HG02973 (cell line): ENCODE results near the gene PRR14.

Source experiments
- ATAC-seq: cut with Tn5 transposase; IDR thresholded peaks from one replicate; pipeline ENCODE4 v1.9.1; 2021; ENCODE audit warnings: moderate library complexity; ENCODE audit not compliant: unreplicated experiment

PRR14 gene

DNA sequence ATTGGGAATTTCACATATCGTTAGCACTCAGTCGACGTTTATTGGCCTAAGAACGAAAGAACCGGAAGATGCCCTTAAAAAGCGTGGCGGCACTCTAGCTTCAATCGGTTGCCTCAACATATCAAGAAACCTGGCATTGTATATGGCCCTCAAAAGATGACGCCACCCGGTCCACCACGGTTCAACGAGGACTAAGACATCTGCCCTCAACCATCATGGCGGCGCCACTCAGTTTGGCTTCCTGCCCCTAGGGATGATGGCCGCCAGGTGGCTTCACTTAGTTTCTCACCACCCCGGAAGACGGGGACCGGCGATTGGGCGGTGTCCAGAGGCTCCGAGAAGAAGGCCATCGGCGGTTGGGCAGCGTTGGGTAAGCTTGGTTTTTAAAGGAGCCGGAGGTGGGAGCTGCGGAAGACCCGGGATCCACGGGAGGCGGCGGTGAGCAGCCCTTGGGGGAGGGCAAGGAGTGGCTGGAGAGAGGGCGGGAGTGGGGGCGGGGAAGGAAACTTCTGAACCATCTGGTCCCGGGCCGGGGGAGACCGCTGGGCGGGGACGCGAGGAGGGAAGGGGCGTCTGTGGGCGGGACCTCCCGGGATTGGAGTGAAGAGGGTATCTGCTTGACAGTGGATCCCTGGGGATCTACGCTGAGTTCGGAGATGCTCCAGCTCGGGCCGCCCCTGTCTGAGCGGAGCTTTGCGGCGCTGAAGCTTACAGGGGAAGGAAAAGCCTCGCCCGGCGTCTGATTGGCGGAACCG, at the start of gene PRR14:
TSS of gene PRR14 (plus strand) at position 592 of the 755 bp plus-strand sequence. CDS start 686 bp downstream, outside the sequence.
- peak; percentile 55 for ATAC-seq

DNA sequence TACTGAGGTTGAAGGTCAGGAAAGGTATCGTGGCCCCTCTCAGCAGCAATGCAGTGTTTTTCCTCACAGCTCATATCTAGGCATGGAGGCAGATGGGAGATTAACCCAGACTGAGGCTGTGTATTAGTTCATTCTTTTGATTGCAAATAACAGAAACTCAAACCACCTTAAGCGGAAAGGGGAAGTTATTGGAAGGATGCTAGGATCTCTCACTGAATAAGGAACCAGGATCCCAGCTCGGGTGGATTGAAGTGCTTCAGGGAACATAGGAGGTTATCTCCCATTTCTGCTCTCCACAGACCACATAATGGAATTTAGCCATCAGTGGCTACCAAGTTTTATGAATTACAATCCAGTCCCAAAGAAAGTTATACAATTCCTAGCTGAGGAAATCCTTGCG, 48.8 kb upstream of the PRR14 start:
- no peak for ATAC-seq

DNA sequence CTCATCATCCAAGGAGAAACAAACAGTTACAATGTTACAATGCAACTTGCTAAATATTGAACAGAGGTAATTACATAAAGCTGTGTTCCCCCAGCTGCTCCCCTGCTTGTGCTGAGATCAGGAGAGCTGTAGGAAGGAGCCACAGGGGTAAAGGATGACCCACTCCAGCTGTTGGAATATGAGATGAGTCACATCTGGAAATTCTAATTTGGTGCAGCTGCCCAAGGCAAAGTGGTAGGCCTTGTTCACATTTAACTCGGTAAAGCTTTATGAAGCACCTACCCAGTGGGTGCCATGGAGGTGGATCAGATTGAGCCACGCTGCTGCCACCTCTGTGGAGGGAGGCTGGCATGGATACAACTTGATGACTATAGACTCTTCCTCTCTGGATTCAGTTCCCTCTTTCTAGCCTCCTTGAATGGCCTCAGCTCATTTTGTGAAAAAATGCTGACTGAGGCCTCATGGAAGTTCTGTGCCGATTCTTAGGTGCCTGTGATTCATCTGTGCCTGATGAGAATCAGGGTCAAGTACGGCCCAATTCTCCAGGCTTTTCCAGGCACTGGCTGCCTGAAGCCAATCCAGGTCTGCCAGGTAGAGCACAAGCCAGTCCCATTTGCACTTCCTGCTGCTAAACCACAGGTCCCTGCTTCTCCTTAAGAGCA, 48.0 kb upstream of the PRR14 start:
- ATAC-seq = no peak

DNA sequence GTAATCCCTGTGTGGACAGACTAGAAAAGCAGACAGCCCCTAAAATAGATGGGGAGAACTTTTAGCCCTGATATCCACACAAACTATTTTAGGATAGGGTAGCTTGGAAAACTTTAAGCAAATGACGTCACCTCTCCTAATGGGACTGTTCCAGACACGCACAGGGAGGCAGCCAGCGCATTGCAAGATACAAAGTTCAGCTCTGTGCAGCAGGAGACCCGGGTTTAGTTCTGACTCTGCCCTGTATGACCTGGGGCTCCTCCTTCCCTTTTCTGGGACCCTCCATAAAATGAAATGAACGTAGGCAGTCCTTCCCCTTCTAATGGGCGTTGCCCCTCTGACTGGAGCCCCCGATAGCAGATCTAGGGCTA, 46.8 kb upstream of the PRR14 start:
- no peak for ATAC-seq

DNA sequence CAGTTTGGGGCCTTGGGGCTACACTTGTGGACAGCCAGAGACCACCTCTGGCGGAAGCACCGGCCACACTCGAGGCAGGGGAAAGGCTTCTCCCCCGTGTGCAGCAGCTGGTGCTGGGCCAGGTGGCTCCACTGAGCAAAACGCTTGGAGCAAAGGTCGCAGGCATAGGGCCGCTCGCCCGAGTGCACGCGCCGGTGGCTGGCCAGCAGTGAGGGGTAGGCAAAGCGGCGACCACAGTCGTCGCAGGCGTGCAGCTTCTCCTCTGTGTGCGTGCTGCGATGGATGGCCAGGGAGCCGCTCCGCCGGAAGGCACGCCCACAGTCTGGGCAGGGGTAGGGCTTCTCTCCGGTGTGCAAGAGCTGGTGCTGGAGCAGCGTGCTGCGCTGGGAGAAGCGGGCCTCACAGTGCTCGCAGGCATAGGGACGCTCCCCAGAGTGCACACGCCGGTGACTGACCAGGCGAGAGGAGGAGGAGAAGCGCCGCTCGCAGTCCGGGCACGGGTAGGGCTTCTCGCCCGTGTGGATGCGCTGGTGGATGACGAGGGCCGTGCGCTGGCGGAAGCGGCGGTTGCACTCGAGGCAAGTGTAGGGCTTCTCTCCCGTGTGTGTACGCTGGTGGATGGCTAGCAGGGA, 46.3 kb upstream of the PRR14 start:
- no peak for ATAC-seq

DNA sequence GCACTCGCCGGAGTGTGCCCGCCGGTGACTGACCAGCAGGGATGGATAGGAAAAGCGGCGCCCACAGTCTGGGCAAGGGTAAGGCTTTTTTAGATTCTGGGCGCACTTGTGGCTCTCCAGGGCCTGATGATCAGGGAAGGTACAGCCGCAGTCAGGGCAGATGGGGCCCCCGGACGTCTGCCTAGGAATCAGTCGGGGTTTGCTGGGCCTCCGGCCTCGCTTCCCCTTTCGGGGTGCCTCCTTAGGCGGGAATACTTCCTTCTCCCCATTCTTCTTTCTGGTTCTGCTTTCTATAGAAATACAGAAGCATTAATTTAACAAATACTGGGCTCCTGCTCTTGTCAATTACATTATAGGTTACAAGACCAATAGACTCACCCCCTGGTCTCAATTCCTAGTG, 45.6 kb upstream of the PRR14 start:
- no peak for ATAC-seq

DNA sequence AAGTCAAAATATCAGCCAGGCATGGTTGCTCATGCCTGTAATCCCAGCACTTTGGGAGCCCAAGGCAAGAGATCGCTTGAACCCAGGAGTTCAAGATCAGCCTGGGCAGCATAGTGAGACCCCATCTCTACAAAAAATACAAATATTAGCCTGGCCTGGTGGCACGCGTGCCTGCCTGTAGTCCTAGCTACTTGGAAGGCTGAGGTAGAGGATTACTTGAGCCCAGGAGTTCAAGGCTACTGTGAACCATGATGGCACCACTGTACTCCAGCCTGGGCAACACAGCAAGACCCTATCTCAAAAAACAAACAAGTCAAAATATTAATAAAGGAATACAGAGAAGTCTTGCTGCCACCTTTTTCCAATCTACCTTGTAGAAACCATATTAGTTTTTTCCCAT, 44.8 kb upstream of the PRR14 start:
- ATAC-seq = no peak

DNA sequence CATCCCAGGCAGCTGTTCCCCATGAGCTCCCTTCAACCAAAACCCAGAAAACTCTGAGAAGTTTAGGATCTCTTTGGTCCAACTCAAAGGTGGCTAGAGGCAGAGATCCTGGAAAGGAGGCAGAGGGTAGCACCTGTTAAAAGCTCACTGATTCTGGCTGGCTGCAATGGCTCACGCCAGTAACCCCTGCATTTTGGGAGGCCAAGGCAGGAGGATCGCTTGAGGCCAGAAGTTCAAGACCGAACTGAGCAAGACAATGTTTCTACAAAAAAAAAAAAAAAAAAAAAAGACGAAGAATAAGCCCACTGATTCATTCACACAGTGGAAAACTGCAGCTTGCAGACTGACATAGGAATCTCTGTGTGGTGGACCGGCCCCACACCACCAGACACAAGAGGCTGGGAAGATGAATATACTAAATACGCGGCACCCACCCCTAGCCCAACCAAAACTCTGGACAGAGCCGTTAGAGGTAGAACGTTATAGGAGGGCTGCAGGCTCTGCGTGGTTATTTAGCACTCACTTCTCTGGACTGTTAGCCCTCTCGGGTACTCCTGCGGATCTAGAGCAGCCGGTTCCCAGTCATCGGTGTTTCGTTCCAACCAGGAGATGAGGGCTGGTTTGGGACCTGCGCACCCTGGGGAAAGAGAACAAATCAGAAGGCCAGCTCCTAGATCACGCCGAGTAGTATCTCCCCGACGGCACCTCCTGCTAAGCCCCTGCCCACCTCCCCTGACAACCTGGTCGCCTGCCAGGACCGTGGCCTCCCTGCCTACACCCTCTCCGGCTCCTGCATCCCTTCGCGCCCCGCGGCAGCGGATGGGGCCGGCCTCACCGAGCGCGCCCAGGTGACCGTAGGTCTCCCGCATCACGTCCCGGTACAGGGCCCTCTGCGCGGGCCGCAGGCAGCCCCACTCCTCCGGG, 41.5 kb upstream of the PRR14 start:
- ATAC-seq = peak; percentile 34

DNA sequence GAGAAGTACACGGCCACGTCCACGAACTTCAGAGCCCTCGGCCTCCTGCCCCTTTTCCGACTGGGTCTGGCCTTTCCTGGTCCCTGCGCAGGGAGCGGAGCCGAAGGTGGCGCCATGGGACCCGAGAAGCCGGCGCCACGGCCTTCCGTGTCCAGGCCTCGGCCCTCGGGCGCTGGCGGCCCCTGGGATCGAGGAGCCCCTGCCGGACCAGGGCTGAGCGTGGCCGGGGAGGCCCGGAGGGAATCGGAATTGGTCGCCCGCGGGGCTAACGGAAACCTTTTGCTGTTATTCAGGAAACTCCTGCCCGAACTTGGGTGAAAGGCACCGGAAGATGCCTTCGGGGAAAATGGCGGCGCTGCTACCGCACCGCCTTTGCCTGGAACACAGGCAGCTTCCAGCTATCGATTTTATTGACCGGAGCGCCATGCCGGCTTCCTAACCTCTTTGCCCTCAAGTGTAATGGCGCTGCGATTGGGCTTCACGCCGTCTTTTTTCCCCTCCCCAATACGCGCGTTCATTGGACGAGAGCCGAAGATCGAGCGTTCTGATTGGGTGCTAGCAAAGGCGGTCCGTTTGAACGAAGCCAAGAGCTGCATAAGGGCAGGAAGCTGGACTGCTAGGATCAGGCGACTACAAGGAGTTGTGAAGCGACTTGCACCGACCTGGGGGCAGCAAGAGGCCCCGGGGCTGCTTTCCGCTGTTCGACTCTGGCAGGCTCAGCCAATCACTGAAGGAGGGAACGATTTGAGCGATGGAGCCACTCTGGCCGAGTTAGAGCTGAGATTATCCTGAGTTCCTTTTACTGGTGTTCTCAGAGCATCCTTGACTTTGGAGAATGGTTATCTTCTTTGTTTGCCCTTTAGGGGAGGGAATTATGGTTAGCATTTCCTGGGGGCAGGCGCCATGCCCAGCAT, 40.6 kb upstream of the PRR14 start, which contains the start of gene ZNF689:
TSS of gene ZNF689 (minus strand) at position 464 of the 914 bp plus-strand sequence. CDS start at position 116, 348 bp downstream.
- ATAC-seq = peak; percentile 68

DNA sequence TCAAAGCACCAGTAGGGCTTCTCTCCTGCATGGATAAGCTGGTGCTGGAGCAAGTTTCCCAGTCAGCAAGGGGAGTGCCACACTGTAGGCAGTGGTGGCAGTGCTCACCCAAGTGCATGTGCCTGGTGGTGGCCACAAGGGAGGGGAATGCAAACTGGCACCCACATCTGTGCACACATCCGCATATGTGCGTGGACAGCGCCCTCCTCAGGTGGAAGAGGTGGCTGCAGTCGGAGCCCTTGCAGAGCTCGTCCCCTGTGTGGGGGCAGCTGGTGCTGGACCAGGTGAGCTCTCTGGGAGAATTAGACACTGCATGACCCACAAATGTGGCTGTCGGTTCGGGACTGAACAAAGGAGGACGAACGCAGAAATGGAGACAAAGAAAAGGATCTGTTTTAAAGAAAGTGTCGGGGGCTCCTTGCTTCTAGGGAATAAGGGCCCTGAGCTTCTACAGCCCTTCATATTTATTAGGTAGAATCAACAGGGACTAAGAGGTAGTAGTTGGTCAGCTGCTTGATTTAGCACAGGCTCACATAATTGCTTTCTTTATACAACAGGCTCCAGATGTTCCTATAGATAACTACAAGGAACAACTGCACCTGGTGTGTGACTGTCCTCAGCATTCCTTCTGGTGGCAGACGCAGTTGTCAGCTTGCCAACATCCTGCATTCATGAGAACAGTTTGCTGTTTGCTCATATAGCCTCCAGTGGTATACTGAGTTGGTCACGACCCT, 35.2 kb upstream of the PRR14 start:
- no peak for ATAC-seq

DNA sequence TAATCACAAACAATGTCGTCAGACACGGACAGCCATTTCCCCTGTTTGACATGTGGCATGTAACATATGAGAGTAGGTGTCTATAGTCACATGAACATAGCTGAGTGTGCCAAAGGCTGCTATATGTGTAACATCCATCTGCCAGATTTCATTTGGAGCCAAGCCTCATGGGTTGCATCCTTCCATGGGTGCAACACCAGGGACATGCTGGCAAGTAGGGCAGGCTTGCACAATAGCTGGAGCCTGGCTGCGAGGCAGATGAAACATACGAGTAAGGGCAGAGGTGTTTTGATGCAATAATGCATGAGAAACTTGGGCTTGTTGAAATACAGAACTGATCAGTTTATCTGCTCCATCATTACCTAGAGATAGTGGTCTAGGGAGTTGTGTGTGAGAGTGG, 31.6 kb upstream of the PRR14 start:
- no peak for ATAC-seq

DNA sequence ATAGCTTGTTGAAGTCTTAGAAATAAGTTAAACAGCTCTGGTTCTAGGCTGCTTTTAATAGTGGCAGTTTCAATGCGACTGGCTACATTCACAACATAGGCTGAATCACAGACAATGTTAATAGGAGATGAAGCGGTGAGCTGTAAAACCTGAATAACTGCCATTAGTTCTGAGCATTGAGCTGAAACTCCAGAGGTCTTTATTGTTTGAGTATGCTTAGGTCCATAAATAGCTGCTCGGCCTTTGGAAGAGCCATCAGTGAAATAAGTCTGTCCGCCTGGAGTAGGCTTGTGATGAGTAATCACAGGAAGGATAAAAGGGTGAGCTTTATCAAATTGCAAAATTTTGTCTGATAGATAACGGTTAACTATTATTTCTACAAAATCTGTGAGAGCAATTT, 31.1 kb upstream of the PRR14 start:
- ATAC-seq = no peak

DNA sequence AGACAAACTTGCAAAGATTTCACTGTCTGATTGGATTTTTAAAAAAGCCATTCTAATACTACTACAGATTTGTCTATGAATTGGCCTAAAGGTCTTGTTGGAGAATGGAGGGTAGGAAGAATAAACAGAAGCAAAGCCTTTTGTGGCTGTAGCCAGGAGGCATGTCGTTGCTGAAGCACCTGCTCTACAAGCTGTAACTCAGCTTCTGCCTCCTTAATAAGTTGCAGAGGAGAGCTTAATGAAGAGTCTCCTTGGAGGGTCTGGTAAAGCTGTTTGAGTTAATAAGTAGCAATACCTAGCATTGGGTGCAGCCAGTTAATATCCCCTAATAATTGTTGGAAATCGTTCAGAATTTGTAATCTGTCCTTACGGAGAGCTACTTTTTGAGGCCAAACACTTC, 30.6 kb upstream of the PRR14 start:
- no peak for ATAC-seq

DNA sequence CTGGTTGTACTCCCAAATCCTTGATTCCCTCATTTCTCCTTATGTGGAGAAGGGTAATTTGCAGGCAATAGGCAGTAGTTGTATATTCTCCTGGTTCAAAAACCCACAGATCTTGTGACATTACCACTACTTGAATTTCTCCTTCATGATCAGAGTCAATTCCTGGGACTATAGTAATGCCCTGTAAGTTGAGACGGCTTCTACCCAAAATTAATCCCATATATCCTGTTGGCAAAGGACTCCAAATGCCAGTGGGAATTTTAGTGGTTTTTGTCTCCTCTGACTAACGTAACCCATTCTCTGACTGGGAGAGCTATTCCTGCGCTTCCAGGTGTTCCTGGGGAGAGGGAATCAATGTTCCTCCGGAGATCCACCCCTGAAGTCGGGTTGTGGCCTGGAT, 29.0 kb upstream of the PRR14 start:
- ATAC-seq = no peak

DNA sequence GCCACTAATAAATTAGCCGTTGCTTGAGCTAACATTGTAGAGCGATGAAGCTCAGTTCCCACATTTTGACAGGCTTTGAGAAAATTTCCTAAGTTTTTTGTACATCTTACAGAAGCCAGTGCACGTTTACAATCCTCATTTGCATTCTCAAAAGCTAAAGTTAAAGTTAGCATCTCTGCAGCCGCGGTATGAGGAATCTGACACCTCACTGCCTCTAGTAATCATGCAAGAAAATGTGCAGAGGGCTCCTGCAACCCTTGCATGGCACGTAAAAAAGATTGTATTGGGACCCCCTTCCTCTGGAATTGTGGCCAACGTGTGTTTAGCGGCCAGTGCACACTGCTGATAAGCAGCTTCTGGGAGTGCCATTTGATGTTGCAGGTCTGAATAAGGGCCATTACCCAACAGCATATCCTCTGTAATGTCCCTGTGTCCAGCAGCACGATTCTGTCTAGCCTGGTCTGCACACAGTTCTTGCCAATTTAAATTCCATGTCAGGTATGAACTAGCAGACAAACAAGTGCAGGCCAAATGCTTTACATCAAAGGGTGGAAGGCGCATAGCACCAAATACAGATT, 28.2 kb upstream of the PRR14 start:
- no peak for ATAC-seq

DNA sequence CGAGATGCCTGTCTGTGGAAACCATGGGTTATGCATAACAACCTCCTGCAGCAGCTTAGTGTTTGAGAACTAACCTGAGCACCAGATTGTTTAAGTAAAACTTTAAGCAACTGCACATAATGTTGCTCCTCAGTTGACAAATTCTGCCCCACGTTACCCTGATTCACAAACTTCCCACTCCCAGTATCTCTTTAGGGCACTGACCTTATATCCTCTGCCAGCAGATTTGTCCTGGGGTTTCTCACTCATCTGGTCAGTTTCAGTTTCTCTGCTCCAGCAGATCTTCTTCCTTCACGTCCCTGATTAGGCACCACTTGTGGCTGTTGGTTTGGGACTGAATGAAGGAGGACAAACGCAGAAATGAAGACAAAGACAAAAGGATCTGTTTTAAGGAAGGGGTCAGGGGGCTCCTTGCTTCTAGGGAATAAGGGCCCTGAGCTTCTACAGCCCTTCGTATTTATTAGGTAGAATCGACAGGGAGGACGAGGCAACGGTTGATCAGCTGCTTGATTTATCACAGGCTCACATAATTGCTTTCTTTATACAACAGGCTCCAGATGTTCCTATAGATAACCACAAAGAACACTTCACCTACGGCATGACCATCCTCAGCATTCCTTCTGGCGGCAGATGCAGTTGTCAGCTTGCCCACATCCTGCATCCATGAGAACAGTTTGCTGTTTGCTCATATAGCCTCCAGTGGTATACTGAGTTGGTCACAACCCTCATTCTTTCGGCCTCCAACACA, 27.1 kb upstream of the PRR14 start:
- ATAC-seq = no peak

DNA sequence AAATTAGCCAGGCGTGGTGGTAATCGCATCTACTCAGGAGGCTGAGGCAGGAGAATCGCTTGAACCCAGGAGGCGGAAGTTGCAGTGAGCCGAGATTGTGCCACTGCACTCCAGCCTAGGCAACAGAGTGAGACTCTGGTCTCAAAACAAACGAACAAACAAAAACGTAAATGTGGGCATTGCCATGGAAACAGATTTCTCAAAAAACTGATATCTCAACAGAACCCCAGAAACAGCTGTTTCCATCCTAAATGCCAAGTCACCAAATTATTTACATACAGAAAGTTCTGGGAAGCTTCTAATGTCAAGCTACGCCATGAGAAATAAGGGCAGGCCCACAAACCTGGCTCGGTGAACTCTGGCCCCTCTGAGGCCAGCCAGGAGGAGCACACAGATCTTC, 24.5 kb upstream of the PRR14 start:
- no peak for ATAC-seq
